AML-193 (cell line): ENCODE results near the gene GPRC5D.

ENCODE experiments used
- DNase-seq, 2 experiments: peaks; one replicate each; lab custom pipeline; 2025; lab: John Stamatoyannopoulos, UW

Gene GPRC5D

GRCh38 chr12:12908252-12908651 lies 43.7 kb downstream of the GPRC5D start:
- DNase-seq, result no peak

GRCh38 chr12:12907552-12907951 lies 44.4 kb downstream of the GPRC5D start:
- DNase-seq, result no peak

- no peak for DNase-seq
Measured at GRCh38 chr12:12903642-12904609, 48.0 kb downstream of the GPRC5D start.

DNA sequence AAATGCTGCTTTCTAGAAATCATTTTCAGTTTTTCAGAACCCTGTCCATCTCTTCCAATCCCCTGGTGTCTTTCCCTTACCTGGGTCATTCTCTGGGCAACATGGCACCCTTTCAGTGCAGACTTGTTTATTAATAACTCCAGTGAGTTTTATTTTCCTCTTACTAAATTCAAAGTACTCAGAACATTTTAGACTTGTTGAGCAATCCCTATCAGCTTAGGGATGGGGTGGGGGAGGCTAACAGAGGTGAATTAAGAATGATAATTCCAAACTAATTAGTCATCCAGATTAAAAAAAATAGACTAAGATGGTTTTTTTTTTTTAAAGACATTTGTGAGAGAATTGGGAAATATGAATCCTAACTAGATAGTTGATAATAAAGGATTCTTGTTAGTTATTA lies 49.9 kb downstream of the GPRC5D start:
- no peak for DNase-seq

GRCh38 chr12:12901158-12901791 lies 50.7 kb downstream of the GPRC5D start:
- DNase-seq, result no peak

DNA sequence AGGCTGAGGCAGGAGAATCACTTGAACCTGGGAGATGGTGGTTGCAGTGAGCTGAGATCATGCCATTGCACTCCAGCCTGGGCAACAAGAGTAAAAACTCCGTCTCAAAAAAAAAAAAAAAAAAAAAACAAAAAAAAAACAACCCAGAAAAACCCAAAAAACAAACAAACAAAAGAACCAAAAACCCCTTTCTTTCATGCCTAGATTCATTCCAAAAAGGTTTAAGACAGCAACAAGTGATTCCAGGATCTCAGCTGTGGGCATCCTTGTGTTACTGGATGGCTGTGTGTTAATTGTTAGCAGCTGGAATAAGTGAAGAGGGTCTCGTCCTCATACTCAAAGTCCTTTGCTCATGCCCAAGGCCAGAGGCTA lies 51.2 kb downstream of the GPRC5D start:
- no peak for DNase-seq

- no peak for DNase-seq
Measured at GRCh38 chr12:12899530-12900380, 52.2 kb downstream of the GPRC5D start.

DNA sequence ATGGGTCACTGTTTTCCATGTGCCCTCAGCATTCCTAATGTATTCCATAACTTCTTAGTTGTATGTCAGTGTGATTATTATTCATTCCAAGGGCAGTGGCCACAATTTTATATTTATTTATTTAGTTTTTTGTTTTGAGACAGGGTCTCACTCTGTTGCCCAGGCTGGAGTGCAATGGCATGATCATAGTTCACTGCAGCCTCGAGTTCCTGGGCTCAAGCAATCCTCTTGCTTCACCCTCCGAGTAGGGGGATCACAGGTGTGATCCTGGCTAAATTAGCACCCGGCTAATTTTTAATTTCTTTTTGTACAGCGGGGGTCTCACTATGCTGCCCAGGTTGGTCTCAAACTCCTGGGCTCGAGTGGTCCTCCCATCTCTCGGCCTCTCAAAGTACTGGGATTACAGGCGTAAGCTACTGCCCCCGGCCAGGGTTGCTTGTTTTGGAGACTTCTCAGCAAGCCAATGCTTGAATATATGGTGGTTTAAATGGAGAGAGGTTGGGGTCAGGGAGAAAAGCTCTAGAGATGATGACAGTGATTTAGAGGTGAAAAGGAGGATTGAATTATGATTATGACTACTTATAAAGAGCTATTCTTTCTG lies 53.0 kb downstream of the GPRC5D start:
- DNase-seq, result no peak

DNA sequence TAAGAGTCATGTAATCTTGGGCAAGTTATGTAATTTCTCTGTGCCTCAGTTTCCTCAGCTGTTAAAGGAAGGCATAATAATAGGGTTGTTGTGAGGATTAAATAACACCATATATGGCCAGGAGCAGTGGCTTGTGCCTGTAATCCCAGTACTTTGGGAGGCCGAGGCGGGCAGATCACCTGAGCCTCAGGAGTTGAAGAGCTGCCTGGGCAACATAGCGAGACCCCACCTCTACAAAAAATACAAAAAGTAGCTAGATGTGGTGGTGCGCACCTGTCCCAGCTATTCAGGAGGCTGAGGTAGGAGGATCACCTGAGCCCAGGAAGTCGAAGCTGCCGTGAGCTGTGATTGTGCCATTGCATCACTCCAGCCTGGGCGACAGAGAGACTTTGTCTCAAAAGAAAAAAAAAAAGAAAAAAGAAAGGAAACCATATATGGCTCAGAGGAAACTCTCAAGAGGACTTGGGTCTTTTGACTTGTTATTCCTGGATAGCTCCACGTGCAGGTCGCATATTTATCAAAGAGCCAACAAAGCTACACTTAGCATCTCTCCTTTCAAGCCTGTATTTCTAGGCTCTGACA lies 53.7 kb downstream of the GPRC5D start:
- no peak for DNase-seq

GRCh38 chr12:12897302-12897701 lies 54.7 kb downstream of the GPRC5D start:
- DNase-seq, result no peak

- no peak for DNase-seq
Measured at GRCh38 chr12:12896260-12896659, 55.7 kb downstream of the GPRC5D start.

GRCh38 chr12:12893438-12893837 lies 58.5 kb downstream of the GPRC5D start:
- no peak for DNase-seq

DNA sequence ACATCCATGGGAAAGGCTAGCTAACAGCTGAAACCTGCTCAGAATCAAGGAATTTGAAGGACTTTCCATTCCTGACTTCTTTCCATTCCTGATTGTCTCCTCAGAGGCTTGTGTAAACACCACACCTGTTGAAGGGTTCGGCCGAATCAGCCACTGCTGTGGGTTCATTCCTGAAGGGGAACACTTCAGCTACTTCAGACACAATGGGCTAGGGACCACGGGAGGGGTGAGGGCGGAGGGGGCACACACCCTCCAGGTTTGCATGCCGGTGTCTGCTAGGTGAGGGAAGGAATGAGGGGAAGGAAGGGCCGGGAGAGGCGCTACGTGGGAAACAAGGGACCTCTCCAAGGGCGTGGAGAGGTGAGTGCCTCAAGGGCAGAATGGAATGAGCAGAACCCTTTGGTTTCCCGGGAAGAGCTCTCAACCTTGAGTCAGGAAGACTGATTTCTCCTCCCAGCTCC lies 59.3 kb downstream of the GPRC5D start:
- DNase-seq, result no peak

DNA sequence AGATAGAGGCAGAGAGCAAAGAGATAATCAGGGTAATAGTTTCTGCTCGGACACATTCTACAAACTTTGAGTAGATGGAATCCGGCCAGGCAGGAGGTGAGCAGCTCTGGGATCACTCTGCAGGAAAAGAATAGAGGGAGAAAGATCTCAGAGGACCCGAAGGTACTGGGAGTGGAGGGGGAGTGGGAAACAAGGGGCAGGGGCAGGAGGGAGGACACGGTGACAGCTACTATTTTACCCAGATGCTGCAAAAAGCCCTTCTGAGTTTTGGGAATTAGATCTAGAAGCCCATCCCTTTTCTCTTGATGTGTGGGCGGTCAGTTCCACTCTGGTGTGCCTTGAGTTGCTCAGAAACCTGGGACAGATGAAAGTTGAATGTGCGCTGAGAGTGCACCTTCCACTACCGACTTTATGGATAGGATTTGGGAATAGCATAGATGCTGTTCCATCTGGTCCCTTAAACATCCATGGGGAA lies 60.1 kb downstream of the GPRC5D start:
- DNase-seq, result no peak

DNA sequence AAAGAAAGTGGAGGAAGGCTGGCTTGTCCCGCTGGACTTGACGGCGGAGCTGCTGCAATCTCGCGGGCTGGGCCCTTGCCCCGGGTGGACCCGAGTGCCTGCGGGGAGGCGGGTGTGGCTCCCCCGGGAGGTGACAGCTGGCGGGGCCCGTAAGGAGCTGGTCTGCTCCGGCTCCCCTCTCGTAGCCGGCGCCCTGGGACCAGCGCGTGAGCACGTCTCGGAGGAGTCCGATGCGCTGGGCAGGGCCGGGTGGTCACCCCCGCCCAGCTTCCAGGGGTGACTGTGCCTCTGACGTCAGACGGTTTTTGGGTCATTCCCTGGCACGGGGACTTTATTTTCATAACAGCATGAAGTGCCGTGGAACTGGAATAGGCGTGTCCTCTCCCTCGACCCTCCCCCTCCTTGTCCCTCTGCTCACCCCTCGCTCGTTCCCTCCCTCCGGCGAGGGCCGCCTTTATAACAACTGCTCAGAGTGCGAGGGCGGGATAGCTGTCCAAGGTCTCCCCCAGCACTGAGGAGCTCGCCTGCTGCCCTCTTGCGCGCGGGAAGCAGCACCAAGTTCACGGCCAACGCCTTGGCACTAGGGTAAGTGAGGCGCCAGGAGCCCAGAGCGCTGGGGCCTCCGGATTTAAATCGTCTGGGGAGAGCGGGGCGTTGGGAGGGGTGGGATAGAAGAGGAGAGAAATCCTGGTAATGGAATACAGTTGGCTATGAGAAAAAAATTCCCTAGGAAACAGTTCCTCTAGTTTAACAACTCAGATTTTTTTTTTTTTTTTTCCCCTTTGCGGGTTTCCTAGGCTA lies 60.7 kb downstream of the GPRC5D start, which contains the start of gene GPRC5A:
GPRC5A (plus strand) TSS at position 483 of the 801 bp plus-strand sequence. CDS start 16,688 bp downstream, outside the sequence.
- no peak for DNase-seq
